Fibroblast of lung (primary cell): Measurements from ENCODE around the gene OR51B6.

Source experiments
- EZH2 ChIP-seq: IDR thresholded peaks from 2 replicates; pipeline ENCODE4 v1.5.1; 2012; ENCODE audit warnings: low read length, control low read depth, mild to moderate bottlenecking; ENCODE audit errors: missing control alignments
- TF ChIP-seq, protein P1 (sequence below), 2 donors: IDR thresholded peaks in 1 of 2; conservative IDR thresholded peaks in 1 of 2; 1 replicate in 1 of 2; 2 replicates in 1 of 2; pipeline ENCODE4 v1.5.1; 2011 to 2012; ENCODE audit warnings: low read length in 2 of 2, control low read depth in 1 of 2, inconsistent platforms in 1 of 2, low read depth in 1 of 2, mild to moderate bottlenecking in 1 of 2

- TF ChIP-seq EZH2 = no peak
- TF ChIP-seq, protein P1, sequence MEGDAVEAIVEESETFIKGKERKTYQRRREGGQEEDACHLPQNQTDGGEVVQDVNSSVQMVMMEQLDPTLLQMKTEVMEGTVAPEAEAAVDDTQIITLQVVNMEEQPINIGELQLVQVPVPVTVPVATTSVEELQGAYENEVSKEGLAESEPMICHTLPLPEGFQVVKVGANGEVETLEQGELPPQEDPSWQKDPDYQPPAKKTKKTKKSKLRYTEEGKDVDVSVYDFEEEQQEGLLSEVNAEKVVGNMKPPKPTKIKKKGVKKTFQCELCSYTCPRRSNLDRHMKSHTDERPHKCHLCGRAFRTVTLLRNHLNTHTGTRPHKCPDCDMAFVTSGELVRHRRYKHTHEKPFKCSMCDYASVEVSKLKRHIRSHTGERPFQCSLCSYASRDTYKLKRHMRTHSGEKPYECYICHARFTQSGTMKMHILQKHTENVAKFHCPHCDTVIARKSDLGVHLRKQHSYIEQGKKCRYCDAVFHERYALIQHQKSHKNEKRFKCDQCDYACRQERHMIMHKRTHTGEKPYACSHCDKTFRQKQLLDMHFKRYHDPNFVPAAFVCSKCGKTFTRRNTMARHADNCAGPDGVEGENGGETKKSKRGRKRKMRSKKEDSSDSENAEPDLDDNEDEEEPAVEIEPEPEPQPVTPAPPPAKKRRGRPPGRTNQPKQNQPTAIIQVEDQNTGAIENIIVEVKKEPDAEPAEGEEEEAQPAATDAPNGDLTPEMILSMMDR (conservative IDR thresholded peaks at IDR 0.05 in 1 of 2, IDR thresholded peaks at IDR 0.05 in 1 of 2; ENCODE audit: low read depth in 1 of 2, low read length in 2 of 2) = no peak
Measured at GRCh38 chr11:5343474-5344335, 7.6 kb upstream of the OR51B6 start, which contains the start of gene OR51B5.
